Measurements from ENCODE around the gene CEP83. TPM values are rescaled to one million over a fixed set of nuclear protein-coding genes. Genes with fewer than 3 reads are reported as not detected.
"Not testable (repeated sequence)": the region's sequence is repeated elsewhere in the genome, so short reads cannot be mapped to it uniquely, and the experiment has no call there.

Gene CEP83
- total RNA-seq, 1 donor from 2014 or later: 28.7 TPM

- Mint-ChIP-seq H3K27ac (ENCODE audit: unreplicated experiment) (no peak overlapping the region), H3K4me1 (peaks cover 6% of the 10 kb centered on the region), H3K9me3 (no peaks in the 10 kb centered on the region)
Observed at GRCh38 chr12:94415066-94415465, 44.6 kb downstream of the CEP83 start.

DNA sequence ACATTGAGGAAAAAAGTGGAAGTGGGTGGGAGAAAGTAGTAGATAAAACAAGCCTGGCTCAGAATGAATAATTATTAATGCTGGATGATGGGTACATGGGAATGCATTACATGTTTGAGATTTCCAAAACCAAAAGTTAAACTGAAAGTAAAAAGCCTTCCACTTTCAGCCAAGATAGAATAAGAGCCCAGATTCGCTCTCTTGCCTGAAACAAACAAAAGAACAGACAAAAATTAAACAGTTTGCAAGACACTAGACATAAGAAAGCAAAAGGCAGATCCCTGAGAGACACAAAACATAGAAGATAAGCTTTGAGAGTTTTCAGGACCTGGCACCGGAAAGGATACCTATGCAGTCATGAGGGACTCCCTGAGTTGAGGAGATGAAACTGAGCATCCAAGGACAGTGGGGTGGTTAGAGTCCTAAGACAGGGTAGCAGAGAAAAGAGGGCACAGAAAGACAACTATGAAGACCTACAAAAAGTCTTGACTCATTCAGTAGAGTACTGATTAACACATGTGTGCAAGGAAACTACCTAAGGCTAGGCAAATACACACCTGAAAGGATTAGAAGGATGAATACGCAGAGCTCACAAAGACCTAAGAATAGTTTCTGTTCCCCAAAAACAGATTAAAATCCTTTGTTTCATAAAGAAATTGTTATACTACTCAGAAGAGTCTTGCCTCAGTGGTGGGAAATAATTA is 54.1 kb downstream of the CEP83 start:
- no peaks in the 10 kb centered on the region for H3K4me1 Mint-ChIP-seq
- no peak for DNase-seq (ENCODE audit: low read depth, low spot score)
- no peak overlapping the region for H3K27ac Mint-ChIP-seq (ENCODE audit: unreplicated experiment)
- no peaks in the 10 kb centered on the region for H3K9me3 Mint-ChIP-seq
- peaks cover 9% of the 10 kb centered on the region for H3K36me3 Mint-ChIP-seq (ENCODE audit: low read depth)
- H3K27me3 Mint-ChIP-seq (ENCODE audit: low read depth): no peaks in the 10 kb centered on the region
- TF ChIP-seq CTCF (conservative IDR thresholded peaks at IDR 0.05): no peak
- H3K4me3 Mint-ChIP-seq: no peak overlapping the region

More at GRCh38 chr12:94415066-94415465, 44.6 kb downstream of the CEP83 start:
- TF ChIP-seq CTCF (conservative IDR thresholded peaks at IDR 0.05): no peak
- DNase-seq (ENCODE audit: low read depth, low spot score): no peak
- Mint-ChIP-seq H3K36me3 (ENCODE audit: low read depth) (peaks cover 2% of the 10 kb centered on the region), H3K4me3 (no peak overlapping the region), H3K27me3 (ENCODE audit: low read depth) (no peaks in the 10 kb centered on the region)

DNA sequence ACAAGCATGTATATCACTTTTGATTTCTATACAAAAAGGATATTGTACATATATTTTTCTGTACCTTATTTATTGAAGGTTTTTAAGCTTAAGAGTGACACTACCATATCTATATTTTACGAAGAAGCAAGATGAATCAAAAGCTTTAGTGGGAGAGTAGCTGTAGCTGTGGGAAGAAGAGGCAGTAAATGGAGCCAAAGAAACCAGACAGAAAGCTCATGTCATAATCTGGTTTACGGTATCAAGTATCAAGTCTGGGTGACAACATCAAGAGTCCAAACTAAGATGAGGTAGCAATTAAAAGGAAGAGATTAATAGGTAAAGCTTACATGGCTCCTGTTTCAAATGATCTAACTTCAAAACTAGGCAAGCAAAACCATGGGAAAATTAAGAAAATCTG is 54.8 kb downstream of the CEP83 start:
- Mint-ChIP-seq H3K27ac (ENCODE audit: unreplicated experiment) (no peak overlapping the region), H3K9me3 (no peaks in the 10 kb centered on the region), H3K4me1 (no peaks in the 10 kb centered on the region), H3K4me3 (no peak overlapping the region), H3K27me3 (ENCODE audit: low read depth) (no peaks in the 10 kb centered on the region), H3K36me3 (ENCODE audit: low read depth) (peaks cover 12% of the 10 kb centered on the region)
- TF ChIP-seq CTCF (conservative IDR thresholded peaks at IDR 0.05): no peak
- no peak for DNase-seq (ENCODE audit: low read depth, low spot score)

DNA sequence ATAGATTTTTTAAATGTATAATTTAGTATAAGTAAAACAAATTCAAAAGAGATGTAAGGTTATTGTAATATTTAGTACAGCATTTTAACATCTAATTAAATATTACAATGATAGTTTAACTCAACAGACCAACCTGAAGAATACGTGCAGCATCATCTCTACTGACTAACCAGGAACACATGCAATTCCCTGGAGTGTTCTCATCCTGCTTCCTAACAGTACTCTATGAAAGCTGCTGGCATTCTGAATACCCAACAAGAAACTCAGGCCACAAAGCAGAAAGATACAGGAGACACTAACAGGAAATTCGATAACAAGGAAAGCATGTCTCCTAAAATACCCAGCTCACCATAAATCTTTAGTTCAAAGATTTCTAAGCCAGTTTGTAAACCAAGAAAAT is 58.3 kb downstream of the CEP83 start:
- Mint-ChIP-seq H3K4me3 (no peak overlapping the region), H3K27me3 (ENCODE audit: low read depth) (no peaks in the 10 kb centered on the region), H3K4me1 (no peaks in the 10 kb centered on the region), H3K36me3 (ENCODE audit: low read depth) (peaks cover 33% of the 10 kb centered on the region), H3K27ac (ENCODE audit: unreplicated experiment) (no peak overlapping the region), H3K9me3 (peaks cover 9% of the 10 kb centered on the region)
- no peak for TF ChIP-seq CTCF (conservative IDR thresholded peaks at IDR 0.05)
- DNase-seq (ENCODE audit: low read depth, low spot score): no peak

DNA sequence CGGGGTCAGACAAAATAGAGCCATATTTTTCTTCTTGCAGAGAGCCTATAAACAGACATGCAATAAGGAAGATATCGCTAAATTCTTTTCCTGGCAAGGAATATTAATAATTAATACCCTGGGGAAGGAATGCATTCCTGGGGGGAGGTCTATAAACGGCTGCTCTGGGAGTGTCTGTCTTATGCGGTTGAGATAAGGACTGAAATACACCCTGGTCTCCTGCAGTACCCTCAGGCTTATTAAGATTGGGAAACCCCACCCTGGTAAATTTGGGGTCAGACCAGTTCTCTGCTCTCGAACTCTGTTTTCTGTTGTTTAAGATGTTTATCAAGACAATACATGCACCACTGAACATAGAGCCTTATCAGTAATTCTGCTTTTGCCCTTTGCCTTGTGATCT is 61.0 kb downstream of the CEP83 start:
- H3K4me3 Mint-ChIP-seq; H3K4me1 Mint-ChIP-seq; DNase-seq (ENCODE audit: low read depth, low spot score); H3K27me3 Mint-ChIP-seq (ENCODE audit: low read depth); H3K27ac Mint-ChIP-seq (ENCODE audit: unreplicated experiment): not testable (repeated sequence)
- H3K9me3 Mint-ChIP-seq: peaks cover 16% of the 10 kb centered on the region
- H3K36me3 Mint-ChIP-seq (ENCODE audit: low read depth): peaks cover 48% of the 10 kb centered on the region

DNA sequence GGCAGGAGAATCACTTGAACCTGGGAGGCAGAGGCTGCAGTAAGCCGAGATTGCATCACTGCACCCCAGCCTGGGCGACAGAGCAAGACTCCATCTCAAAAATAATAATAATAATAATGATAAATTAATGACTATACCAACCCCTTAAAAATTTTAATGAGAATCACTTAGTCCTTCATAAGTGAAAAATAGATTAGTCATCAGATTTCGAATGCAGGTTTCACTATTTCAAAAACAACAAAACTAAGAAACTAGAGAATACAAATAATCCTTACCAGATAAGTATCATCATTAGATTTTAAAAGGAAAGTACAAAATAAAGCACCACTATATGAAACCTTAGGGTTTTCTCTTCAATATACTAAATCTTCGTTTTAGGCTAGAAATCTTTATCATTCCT is 62.3 kb downstream of the CEP83 start:
- no peak for DNase-seq (ENCODE audit: low read depth, low spot score)
- Mint-ChIP-seq H3K4me1 (no peaks in the 10 kb centered on the region), H3K4me3 (no peak overlapping the region), H3K27ac (ENCODE audit: unreplicated experiment) (no peak overlapping the region), H3K9me3 (peaks cover 16% of the 10 kb centered on the region), H3K36me3 (ENCODE audit: low read depth) (peaks cover 53% of the 10 kb centered on the region), H3K27me3 (ENCODE audit: low read depth) (no peaks in the 10 kb centered on the region)
- no peak for TF ChIP-seq CTCF (conservative IDR thresholded peaks at IDR 0.05)

DNA sequence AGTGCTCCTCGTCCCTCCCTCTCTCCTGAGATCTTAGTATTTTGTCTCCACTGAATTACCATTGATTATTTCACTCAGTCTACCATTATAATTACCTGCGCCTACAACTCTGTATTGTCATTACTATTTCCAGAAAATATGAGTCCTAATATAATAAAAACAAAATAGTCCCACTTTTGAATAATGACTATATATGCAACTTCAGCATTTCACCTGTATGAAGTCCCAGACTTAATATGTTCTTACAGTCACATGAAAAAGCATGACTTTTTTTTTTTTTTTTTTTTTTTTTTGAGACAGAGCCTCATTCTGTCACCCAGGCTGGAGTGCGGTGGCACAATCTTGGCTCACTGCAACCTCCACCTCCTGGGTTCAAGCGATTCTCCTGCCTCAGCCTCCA is 63.7 kb downstream of the CEP83 start:
- DNase-seq (ENCODE audit: low read depth, low spot score); H3K4me3 Mint-ChIP-seq; H3K27ac Mint-ChIP-seq (ENCODE audit: unreplicated experiment); H3K4me1 Mint-ChIP-seq; H3K27me3 Mint-ChIP-seq (ENCODE audit: low read depth): not testable (repeated sequence)
- H3K9me3 Mint-ChIP-seq: peaks cover 25% of the 10 kb centered on the region
- peaks cover 61% of the 10 kb centered on the region for H3K36me3 Mint-ChIP-seq (ENCODE audit: low read depth)

All from neural crest cell (in vitro differentiated cells).